Lung (tissue), 12 donors: ENCODE results near the gene ADM5. TPM values are rescaled to one million over a fixed set of nuclear protein-coding genes. Genes with fewer than 3 reads are reported as not detected.

Experiments
- ATAC-seq: fragments of 200-7000 bp; cut with Tn5 transposase; one replicate; pipeline ENCODE4 v1.9.1; 2020; ENCODE audit warnings: moderate number of reproducible peaks; ENCODE audit not compliant: insufficient read depth, low FRiP score
- DNase-seq, 3 donors: peaks; one replicate each; pipeline ENCODE4 v3.0.0-alpha.2; 2013 to 2017
- H3K27ac ChIP-seq, 2 donors: one replicate each; pipeline ENCODE4 v1.5.1; 2013; ENCODE audit warnings: mild to moderate bottlenecking in 2 of 2, moderate library complexity in 2 of 2, control low read depth in 1 of 2, inconsistent platforms in 1 of 2, low read depth in 1 of 2, low read length in 1 of 2
- H3K27me3 ChIP-seq, 3 donors: one replicate each; pipeline ENCODE4 v1.5.1; 2013; ENCODE audit warnings: low read length in 2 of 3; ENCODE audit not compliant: control insufficient read depth in 3 of 3, insufficient read depth in 3 of 3
- H3K36me3 ChIP-seq, 4 donors: one replicate each; pipeline ENCODE4 v1.5.1; 2013; ENCODE audit warnings: low read length in 4 of 4, mild to moderate bottlenecking in 1 of 4, moderate library complexity in 1 of 4; ENCODE audit not compliant: control insufficient read depth in 4 of 4, insufficient read depth in 4 of 4
- H3K4me1 ChIP-seq, 5 donors: one replicate each; pipeline ENCODE4 v1.5.1; 2013; ENCODE audit warnings: low read length in 5 of 5, mild to moderate bottlenecking in 2 of 5, moderate library complexity in 1 of 5; ENCODE audit not compliant: control insufficient read depth in 5 of 5, insufficient read depth in 5 of 5
- H3K4me3 ChIP-seq: one replicate; pipeline ENCODE4 v1.5.1; 2013; ENCODE audit warnings: mild to moderate bottlenecking, control low read depth, moderate library complexity
- H3K9ac ChIP-seq, 2 donors: one replicate each; pipeline ENCODE4 v1.5.1; 2013; ENCODE audit warnings: low read length in 2 of 2, control low read depth in 1 of 2; ENCODE audit not compliant: insufficient read depth in 1 of 2
- H3K9me3 ChIP-seq, 4 donors: one replicate each; pipeline ENCODE4 v1.5.1; 2013; ENCODE audit warnings: low read length in 3 of 4, mild to moderate bottlenecking in 1 of 4, moderate library complexity in 1 of 4; ENCODE audit not compliant: control insufficient read depth in 4 of 4, insufficient read depth in 3 of 4
- CTCF ChIP-seq: IDR thresholded peaks from 2 replicates; pipeline ENCODE4 v1.5.1; 2012; ENCODE audit warnings: mild to moderate bottlenecking; ENCODE audit errors: control extremely low read depth, extremely low read depth
- WGBS, 2 donors: extraction: QIAGEN DNeasy Blood & Tissue Kit; methylation state at CpG; one replicate each; pipeline ENCODE4 v1.1.7; 2013; 5-methylcytosine and 5-hydroxymethylcytosine counted together
- polyA plus RNA-seq, 2 donors: library from polyadenylated mRNA; stranded (reverse); fragments of 200-250 nt; gene quantifications; one replicate each; pipeline ENCODE4 v1.2.1, GENCODE V29; 2013
- total RNA-seq, 2 donors: library from RNA; depleted of rRNA in 1 of 2; stranded (reverse); fragments of >200 nt in 1 of 2; gene quantifications; one replicate each; pipeline ENCODE4 v1.2.1, GENCODE V29; 2014 to 2021
- donor health status: control.
- donor health status: control.
- donor health status: Bipolar disorder and iron deficiency.
- donor health status: healthy.
- donor health status: DM: yes; HTN: yes; CAD: no.

The ADM5 gene
- total and polyA plus RNA-seq, 4 donors, result 0.60 to 4.2 (median 3.0) TPM

GRCh38 chr19:49690656-49691242 lies 1.4 kb downstream of the ADM5 start, which contains the start of gene CPT1C:
TSS of gene CPT1C (plus strand) at chr19:49691116. CDS start at chr19:49692253, 1,137 bp downstream.
- DNase-seq (peak; percentile 89 to 93 (median 92)), ATAC-seq (peak; percentile 54)
- Histone ChIP-seq H3K27me3 (peaks cover 0 to 5% (median 0%) of the 10 kb centered on the region in 3 donors), H3K27ac (peak within 1 kb of the TSS in 1 of 2 donors; percentile 77), H3K36me3 (peaks cover 0 to 14% (median 10%) of the 10 kb centered on the region in 4 donors), H3K4me1 (peaks cover 0 to 32% (median 10%) of the 10 kb centered on the region in 5 donors), H3K9me3 (no peaks in the 10 kb centered on the region), H3K9ac (peak within 1 kb of the TSS; percentile 53 to 57), H3K4me3 (peak within 1 kb of the TSS; percentile 39)
- TF ChIP-seq CTCF, result no peak
- 3% methylated on average over 38 of the region's 38 CpGs for WGBS, 2 donors

DNA sequence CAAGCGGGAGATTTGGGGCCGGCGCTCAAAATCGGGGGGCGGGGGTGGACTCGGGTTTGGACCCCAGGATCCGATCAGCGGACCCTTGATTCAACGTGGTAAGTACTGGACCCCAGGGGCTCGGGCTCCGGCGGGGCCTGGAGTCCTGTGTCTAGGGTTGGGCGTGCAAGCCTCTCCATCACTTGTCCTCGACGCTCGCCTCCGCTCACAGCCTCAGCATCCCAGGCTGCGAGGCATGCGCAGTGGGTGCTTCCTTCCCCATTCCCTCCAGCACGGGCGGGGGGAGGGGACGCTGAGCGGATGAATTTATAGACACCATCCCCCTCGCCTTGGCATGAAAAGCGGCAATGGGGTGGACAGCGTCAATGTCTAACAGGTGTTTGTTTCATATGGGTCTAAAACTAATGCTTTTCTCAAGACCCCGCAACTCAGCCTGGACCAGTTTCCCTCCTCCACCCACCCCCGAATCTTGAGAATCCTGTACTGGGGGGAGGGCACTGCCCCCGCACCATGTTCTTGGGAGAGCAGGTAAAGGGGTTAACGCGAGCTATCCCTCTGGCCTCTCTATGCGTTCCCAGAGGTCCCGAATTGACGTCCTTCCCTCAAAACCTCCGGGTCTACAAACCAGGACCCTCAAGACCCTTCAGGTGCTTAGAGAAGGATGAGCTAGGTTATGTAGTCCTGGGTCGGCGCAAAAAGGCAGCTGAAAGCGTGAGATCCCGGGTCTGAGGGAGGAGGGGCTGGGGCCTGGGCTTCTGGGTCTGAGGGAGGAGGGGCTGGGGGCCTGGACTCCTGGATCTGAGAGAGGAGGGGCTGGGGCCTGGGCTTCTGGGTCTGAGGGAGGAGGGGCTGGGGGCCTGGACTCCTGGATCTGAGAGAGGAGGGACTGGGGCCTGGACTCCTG lies 2.1 kb downstream of the ADM5 start:
- peak; percentile 83 to 89 (median 84) for DNase-seq
- Histone ChIP-seq H3K9me3 (no peaks in the 10 kb centered on the region), H3K27ac (no peak overlapping the region), H3K9ac (peak overlapping the region in 1 of 2 donors; percentile 32), H3K27me3 (peaks cover 0 to 5% (median 0%) of the 10 kb centered on the region in 3 donors), H3K4me1 (peaks cover 0 to 32% (median 10%) of the 10 kb centered on the region in 5 donors), H3K36me3 (peaks cover 0 to 6% (median 5%) of the 10 kb centered on the region in 4 donors), H3K4me3 (no peak overlapping the region)
- WGBS, 2 donors, result 14% methylated on average over 38 to 39 of the region's 39 CpGs
- no peak for TF ChIP-seq CTCF
- ATAC-seq, result no peak

DNA sequence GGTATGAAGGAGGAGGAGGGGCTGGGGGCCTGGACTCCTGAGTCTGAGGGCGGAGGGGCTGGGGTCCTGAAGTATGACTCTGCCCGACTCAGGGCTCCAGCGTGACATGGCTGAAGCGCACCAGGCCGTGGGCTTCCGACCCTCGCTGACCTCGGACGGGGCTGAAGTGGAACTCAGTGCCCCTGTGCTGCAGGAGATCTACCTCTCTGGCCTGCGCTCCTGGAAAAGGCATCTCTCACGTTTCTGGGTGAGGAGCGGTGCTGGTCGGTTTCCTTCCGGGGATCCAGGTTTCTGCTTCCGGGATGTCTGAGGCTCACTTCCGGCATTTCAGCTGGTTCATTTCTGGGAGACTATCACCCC lies 2.7 kb downstream of the ADM5 start:
- Histone ChIP-seq H3K4me1 (peaks cover 0 to 32% (median 10%) of the 10 kb centered on the region in 5 donors), H3K27ac (no peak overlapping the region), H3K36me3 (peaks cover 0 to 4% (median 3%) of the 10 kb centered on the region in 4 donors), H3K27me3 (peaks cover 0 to 5% (median 0%) of the 10 kb centered on the region in 3 donors), H3K9ac (no peak overlapping the region), H3K4me3 (no peak overlapping the region), H3K9me3 (no peaks in the 10 kb centered on the region)
- 71 to 78% methylated on average over 16 of the region's 16 CpGs for whole genome bisulfite sequencing, 2 donors
- no peak for ATAC-seq
- no peak for DNase-seq
- TF ChIP-seq CTCF, result no peak
